GM10847 (cell line): ENCODE measurements around the gene PGS1.

ENCODE experiments used
- POLR2A ChIP-seq: IDR thresholded peaks from 2 replicates; pipeline ENCODE4 v1.6.1; 2011; ENCODE audit not compliant: insufficient read length; ENCODE audit errors: extremely low read depth

The PGS1 gene

DNA sequence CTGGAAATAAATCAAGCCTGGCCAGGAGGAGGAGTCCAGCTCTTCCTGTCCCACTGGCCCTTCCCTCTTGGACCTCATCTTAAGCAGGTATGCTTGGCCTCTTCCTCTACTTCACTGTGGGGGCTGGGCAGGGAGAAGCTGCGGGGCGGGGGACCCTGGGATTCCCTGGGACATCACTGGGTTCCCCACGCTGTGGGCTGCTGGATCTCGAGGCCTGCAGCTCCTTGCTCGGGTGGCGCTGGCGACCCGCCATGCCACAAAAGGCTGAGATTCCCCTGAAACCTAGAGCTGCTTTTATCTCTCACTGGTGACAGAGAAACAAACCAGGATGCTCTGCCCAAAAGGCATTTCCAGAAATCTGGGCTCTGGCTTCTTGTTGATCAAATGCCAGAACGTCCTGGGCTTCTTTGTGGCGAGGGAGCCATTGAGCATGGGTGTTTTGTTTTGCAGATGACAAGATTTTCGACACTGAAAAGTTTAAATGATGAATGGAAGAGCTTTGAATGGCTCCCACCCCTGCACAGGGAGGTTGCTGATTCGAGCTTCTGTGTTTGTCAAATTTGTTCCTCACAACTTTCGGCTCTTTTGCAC lies 8.6 kb upstream of the PGS1 start:
- no peak for TF ChIP-seq POLR2A

DNA sequence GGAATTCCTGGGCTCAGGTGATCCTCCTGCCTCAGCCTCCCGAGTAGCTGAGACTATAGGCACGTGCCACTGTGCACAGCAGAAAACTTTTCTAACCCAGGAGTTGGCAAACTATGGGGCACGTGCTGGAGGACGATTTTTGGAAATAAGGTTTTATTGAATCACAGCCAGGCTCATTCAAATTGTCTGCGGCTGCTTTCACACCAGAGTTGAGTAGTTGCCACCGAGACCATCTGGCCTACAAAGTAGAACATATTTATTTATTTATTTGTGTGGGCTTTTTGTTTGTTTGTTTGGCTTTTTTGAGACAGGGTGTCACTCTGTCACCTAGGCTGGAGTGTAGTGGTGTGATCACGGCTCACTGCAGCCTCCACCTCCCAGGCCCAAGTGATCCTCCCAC lies 7.4 kb upstream of the PGS1 start:
- TF ChIP-seq POLR2A: no peak

DNA sequence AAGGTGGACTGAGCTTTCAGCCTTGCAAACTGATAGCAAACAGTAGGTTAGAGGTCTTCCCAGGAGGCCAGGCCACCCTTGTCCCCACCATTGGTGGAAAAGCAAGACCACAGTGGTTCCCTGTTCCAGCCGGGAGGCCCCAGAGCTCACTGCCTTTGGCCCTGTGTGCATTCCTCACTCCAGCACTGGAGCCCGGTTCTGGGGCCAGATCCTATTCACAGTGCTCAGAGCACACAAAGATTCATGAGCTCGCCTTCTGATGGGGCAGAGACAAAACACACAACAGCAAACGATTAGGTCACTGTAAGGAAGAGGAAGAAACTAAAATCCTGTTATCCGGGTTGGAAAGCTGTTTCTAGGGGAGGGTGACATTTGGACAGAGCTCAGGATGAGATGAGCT lies 5.6 kb upstream of the PGS1 start:
- TF ChIP-seq POLR2A: no peak

DNA sequence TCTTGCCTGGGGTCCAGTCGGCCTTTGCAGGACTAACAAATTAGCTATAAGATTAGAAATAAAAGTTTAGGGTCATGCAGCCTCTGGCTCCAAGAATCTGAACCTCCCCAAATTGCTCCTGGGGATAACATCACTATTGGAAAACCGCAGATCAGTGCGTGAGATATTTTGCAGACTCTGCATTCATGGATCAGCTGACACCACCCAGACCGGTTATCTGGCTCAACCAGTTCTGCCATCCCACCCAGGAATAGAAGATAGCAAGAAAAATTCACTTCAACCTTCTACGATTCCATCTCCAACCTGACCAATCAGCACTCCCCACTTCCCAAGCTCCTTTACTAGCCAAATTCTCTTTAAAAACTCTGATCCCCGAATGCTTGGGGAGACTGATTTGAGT lies 4.3 kb upstream of the PGS1 start:
- no peak for TF ChIP-seq POLR2A

DNA sequence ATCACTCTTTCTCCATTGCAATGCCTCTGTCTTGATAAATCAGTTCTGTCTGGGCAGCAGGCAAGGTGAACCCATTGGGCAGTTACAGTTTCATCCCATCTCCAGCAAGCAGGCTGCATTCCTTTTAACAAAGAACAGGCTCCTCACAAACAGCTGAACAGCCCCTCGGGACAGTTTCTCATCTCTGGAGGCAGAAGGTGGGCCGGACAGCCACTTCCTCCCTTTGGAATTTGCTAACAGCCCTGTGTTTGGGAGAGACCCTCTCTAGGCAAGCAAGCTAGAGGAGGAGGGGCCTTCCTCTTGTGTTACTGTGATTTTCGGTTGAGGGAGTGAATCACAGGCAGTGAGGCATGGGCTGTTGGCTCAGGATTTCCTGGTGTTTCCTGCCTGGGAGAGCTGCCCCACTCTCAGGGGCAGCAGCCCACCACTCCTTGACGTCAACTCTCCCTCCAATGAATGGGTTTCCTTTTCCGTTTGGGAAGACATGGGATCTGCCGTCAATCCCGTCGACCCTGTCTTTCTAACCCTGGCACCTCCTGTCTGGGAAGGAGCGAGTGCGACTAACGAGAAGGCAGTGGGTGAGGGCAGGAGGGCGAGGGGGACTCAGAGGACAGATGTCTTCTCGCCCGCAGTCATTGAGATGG lies 3.7 kb upstream of the PGS1 start:
- TF ChIP-seq POLR2A: no peak

DNA sequence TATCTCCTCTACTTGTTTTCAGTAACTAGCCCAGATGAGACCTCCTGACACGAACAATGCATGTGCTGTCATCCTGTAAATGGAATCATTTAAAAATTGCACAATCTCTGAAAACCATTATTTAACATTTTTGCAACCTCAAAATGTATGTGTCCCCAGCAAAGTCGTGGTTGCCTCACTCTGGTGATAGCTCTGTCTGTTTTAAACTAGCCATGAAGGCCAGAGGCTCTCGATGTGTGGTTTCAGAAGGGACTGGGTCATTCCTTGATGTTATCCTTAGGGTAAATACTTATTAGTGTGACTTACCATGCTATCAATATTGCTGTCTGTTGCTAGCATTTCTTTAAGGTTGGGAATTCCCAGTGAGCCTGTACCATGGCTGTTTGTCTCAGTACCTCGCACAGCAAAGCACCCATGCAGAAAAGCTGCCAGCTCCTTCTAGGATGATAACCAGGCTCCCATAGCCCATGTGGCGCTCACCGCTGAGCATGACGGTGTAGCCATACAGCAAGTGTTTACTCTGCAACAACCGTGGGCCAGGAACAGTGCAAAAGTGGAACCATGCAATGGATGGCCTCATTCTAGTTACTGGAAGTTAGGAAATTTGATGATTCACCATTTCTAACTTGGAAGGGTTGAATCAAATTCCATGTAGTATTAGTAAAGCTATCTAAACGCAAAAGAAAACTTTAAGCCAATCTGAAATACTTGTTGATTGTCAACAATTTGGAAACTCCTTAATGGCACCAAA lies 2.9 kb upstream of the PGS1 start:
- no peak for TF ChIP-seq POLR2A

DNA sequence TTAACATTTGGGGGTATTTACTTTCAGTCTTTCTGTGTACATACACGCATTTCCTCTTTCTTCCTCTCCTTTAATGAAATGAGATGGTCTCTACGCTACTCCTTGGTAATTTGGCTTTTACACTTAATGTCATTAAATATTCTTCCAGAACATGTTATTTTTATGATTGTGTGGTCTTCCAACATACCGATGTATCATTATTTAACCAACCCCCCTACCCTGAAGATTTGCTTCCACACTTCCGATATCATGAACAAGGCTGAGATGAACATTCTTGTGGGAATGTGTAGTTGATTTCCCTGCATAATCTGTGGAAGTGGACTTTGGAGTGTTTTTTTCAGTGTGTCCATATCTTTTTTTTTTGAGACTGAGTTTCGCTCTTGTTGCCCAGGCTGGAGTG lies 2.3 kb upstream of the PGS1 start:
- TF ChIP-seq POLR2A: no peak

DNA sequence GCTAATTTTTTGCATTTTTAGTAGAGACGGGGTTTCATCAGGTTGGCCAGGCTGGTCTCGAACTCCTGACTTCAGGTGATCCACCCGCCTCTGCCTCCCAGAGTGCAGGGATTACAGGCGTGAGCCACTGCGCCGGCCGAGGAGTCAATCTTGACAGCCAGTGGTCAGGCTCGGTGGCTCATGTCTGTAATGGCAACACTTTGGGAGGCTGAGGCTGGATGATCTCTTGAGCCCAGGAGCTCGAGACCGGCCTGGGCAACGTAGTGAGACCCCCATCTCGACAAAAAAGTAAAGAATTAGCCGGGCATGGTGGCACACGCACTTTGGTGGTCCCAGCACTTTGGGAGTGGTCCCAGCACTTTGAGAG lies 608 bp upstream of the PGS1 start:
- TF ChIP-seq POLR2A: no peak

DNA sequence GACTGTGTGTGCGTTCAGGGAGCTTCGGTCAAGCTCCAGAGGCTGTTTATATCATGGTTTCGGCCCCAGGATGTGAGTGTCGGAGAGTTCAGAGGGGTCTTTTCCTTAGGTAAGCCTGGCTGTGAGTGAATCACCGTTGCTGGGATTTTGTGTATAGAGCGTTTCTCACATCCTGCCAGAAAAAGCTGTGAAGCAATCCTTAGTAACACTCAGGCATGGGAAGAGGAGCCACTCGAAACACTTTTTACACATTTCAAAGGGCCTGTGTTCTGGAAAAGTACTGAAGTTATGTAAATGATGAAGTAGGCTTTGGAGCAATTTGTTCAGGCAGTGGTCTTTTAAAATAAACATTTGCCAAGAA lies 662 bp downstream of the PGS1 start:
- no peak for TF ChIP-seq POLR2A

DNA sequence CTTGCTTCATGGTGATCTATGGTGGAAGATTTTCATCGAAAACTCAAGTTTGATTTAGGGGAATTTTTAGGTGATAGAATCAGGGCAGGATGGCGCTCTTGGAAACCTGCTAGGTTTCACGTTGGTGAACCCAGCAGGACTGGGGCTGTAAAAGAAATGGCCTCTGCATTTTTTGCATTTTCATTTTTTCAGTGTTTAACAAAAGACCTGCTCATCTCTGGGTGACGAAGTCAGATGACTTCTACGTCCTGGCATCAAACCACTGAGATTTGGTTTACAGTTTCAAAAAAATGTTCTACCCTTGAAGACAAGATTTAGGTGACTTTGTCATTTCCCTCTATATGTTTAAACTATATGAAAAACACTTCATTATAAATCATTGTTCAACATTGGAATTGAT lies 1.9 kb downstream of the PGS1 start:
- TF ChIP-seq POLR2A: no peak

DNA sequence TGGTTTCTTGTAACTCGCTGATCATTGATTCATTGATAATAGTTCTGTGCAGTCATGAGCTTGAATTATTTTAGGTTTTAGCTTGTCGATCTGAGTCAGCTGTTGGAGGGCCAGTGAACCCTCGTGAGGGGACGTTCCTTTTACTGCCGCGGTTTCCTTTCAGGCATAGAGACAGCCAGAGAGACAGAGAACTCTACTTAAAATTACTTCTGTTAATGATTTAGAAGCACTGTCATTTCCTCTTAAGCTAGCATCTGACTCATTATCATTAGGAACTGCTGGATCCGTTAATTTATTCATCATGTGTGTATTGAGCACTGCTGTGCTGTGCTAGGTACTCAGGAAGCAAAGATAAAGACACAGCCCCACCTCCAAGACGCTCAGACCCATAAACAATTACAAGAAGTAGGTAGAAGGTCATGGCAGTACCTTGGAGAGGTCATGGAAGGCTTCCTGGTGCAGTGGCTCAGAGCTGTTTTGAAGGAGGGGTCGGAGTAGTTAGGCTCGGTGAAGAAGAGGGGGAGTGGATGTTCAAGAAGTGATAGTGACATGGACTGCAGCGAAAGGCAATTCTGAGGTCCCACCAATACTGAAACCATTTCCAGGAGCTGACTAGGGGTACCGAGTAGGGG lies 3.3 kb downstream of the PGS1 start:
- no peak for TF ChIP-seq POLR2A

DNA sequence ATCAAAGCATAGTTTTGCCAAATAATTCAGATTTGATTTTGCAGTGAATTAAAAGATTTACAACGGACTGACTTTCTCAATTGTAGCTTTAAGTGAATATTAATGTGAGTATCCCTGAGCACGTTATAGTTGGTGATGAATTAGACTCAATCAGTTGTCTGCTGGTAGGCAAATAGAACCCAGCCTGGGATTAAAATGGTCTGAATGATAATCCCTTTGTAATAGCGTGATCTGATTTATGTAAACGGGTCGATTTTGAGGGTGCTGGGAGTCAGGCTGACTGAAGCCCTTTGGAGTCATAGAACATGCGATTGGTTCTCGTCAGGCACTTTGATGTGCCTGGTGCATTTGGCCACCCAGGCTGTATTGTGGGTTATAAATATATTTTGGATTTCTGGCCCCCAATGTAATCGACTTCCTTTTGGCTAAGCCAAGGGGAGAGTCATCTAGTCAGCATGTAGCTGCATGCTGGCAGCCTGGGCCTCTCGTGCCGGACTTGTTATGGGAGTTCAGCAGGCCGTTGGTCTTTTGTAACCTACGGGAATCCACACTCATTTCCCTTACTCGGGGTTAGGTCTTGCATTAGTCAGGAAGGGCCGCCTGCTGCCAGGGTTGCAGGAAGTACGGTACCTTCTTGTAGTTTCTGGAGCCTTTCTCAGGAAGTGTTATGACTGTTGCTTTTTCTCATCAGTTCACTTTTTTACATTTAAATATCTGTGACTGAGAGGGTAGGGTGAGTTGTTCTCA lies 5.4 kb downstream of the PGS1 start:
- TF ChIP-seq POLR2A: no peak

DNA sequence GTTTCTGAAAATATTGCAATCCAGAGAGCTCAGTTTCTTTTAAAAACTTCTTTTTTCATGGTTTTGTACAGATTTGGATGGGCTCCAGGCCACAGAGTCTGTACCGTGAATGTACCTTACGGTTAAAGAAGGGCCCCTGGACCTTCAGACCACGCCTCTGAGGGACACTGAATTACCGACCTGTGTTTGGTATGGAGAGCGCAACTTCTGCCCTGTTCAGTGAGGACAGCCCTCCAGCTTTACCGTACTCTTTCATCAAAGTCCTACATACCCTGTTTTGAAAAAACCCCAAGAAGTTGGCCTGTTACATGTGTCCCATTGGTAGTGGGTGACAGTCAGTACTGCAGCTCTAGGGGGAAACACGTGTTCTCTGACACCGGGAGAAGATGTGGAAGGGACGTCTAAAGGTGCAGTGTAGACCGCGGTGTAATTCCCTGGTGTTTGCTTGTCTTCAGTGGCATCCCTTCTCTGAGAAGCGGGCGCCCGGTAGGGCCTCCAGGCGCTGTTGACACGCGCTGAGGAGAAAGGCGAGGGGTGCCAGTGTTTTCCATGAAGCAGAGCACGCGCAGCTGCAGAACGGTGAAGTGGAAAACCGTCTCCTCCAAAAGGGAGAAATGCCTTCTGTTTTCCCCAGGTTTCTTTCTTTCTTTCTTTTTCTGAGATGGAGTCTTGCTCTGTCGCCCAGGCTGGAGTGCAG lies 6.2 kb downstream of the PGS1 start:
- TF ChIP-seq POLR2A: no peak

DNA sequence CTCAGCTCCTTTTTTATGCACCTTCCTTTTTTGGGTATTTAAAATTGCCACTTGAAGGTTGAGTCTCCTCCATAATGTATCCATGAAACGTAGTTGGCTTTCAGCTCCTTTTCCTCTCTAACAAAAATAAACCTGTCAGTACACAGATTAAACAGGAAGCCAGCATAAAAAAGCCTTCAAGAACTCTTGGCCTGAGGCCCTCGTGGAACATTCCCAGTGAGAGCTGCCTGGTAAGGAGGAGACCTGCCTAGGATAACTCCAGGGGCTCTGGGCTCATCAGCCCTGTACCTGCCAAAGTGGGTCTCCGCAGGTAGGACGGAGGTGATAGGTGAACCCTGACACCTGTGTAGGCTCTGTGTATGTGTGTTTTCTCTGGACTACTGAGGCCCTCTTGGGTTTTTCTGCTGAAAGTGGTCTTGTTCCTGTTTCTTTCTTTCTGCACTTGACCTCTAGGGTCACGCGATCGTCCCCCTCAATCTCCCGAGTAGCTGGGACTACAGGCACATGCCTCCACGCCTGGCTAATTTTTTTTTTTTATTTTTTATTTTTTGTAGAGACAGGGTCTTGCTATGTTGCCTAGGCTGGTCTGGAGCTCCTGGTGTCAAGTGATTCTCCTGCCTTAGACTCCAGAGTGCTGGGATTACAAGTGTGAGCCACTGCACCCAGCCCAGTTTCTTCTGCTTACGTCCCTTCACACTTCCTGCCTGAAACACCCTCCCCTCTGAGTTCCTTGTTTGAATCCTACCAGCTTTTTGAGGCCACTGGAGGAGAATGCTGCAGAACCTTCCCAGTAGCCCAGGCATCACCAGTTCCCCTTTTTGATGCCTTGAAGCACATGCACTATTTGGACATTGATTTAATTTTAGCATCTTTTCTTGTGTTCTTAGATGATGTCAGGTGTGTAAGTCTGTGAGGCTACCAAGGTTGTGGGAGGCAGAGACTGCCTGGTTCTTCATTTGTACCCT lies 9.8 kb downstream of the PGS1 start:
- no peak for TF ChIP-seq POLR2A
